SK-N-SH treated with all-trans-retinoic acid at 6 μM for 48 hours (cell line): Measurements from ENCODE around the gene NOL9.

Source experiments
- ATAC-seq: fragments of 200-7000 bp; cut with Tn5 transposase; 3 replicates; pipeline ENCODE4 v1.9.1; 2020; ENCODE audit warnings: mild to moderate bottlenecking, moderate library complexity
- ARNTL ChIP-seq: fragments of 450-650 bp; formaldehyde crosslinking; IDR thresholded peaks from 2 replicates; pipeline ENCODE4 v1.5.0; 2020; ENCODE audit warnings: low read depth, mild to moderate bottlenecking, moderate library complexity, borderline replicate concordance
- BACH2 ChIP-seq: fragments of 250-450 bp; sonication (Bioruptor Pico); IDR thresholded peaks from 2 replicates; pipeline ENCODE4 v1.9.0; 2021; ENCODE audit warnings: mild to moderate bottlenecking, borderline replicate concordance
- CREB5 ChIP-seq: fragments of 250-450 bp; sonication (Bioruptor Pico); IDR thresholded peaks from 2 replicates; pipeline ENCODE4 v1.5.1; 2020; ENCODE audit warnings: low read depth, mild to moderate bottlenecking, moderate library complexity
- CSDC2 ChIP-seq: fragments of 250-450 bp; sonication (Bioruptor Pico); IDR thresholded peaks from 2 replicates; pipeline ENCODE4 v1.5.0; 2020; ENCODE audit warnings: mild to moderate bottlenecking, moderate library complexity
- ESRRG ChIP-seq: fragments of 250-450 bp; sonication (Bioruptor Pico); IDR thresholded peaks from 2 replicates; pipeline ENCODE4 v1.6.1; 2021; ENCODE audit warnings: mild to moderate bottlenecking
- GLIS3 ChIP-seq: fragments of 250-450 bp; sonication (Bioruptor Pico); IDR thresholded peaks from 2 replicates; pipeline ENCODE4 v1.5.0; 2020; ENCODE audit warnings: mild to moderate bottlenecking, moderate library complexity
- ISL1 ChIP-seq: fragments of 250-450 bp; sonication (Bioruptor Pico); IDR thresholded peaks from 2 replicates; pipeline ENCODE4 v2.1.2; 2022; ENCODE audit warnings: mild to moderate bottlenecking, moderate library complexity
- OSR1 ChIP-seq: fragments of 250-450 bp; sonication (Bioruptor Pico); IDR thresholded peaks from 2 replicates; pipeline ENCODE4 v1.8.0; 2022; ENCODE audit warnings: moderate library complexity, mild to moderate bottlenecking, inconsistent platforms
- PATZ1 ChIP-seq: fragments of 250-450 bp; sonication (Bioruptor Pico); IDR thresholded peaks from 2 replicates; pipeline ENCODE4 v1.8.0; 2020; ENCODE audit warnings: mild to moderate bottlenecking, moderate library complexity, borderline replicate concordance
- POU6F1 ChIP-seq: fragments of 250-450 bp; sonication (Bioruptor Pico); IDR thresholded peaks from 2 replicates; pipeline ENCODE4 v1.8.0; 2021; ENCODE audit warnings: low read depth, mild to moderate bottlenecking, moderate library complexity, borderline replicate concordance
- PPARA ChIP-seq: fragments of 250-450 bp; sonication (Bioruptor Pico); IDR thresholded peaks from 2 replicates; pipeline ENCODE4 v1.5.0; 2020; ENCODE audit warnings: mild to moderate bottlenecking, borderline replicate concordance
- RARB ChIP-seq: fragments of 250-450 bp; sonication (Bioruptor Pico); IDR thresholded peaks from 2 replicates; pipeline ENCODE4 v1.8.0; 2021; ENCODE audit warnings: mild to moderate bottlenecking, moderate library complexity
- SNAI2 ChIP-seq: fragments of 250-450 bp; sonication (Bioruptor Pico); IDR thresholded peaks from 2 replicates; pipeline ENCODE4 v1.5.0; 2020; ENCODE audit warnings: mild to moderate bottlenecking, moderate library complexity
- TOX ChIP-seq: fragments of 250-450 bp; sonication (Bioruptor Pico); IDR thresholded peaks from 2 replicates; pipeline ENCODE4 v1.8.0; 2021; ENCODE audit warnings: mild to moderate bottlenecking, moderate library complexity, borderline replicate concordance
- TSHZ2 ChIP-seq: fragments of 250-450 bp; sonication (Bioruptor Pico); IDR thresholded peaks from 2 replicates; pipeline ENCODE4 v1.5.0; 2020; ENCODE audit warnings: mild to moderate bottlenecking, moderate library complexity
- ZC3H10 ChIP-seq: fragments of 250-450 bp; sonication (Bioruptor Pico); IDR thresholded peaks from 2 replicates; pipeline ENCODE4 v1.5.1; 2021; ENCODE audit warnings: mild to moderate bottlenecking, moderate library complexity
- ZFP3 ChIP-seq: fragments of 250-450 bp; sonication (Bioruptor Pico); IDR thresholded peaks from 2 replicates; pipeline ENCODE4 v1.5.0; 2020; ENCODE audit warnings: mild to moderate bottlenecking, moderate library complexity
- ZFP30 ChIP-seq: fragments of 450-650 bp; formaldehyde crosslinking; IDR thresholded peaks from 2 replicates; pipeline ENCODE4 v1.5.0; 2022; ENCODE audit warnings: mild to moderate bottlenecking, moderate library complexity
- ZNF565 ChIP-seq: fragments of 450-650 bp; formaldehyde crosslinking; conservative IDR thresholded peaks from 2 replicates; pipeline ENCODE4 v1.5.0; 2020; ENCODE audit warnings: low read depth, mild to moderate bottlenecking, moderate library complexity
- ZNF70 ChIP-seq: fragments of 450-650 bp; formaldehyde crosslinking; IDR thresholded peaks from 2 replicates; pipeline ENCODE4 v1.5.0; 2020; ENCODE audit warnings: mild to moderate bottlenecking, moderate library complexity
- ZNF8 ChIP-seq: fragments of 450-650 bp; formaldehyde crosslinking; IDR thresholded peaks from 2 replicates; pipeline ENCODE4 v1.5.0; 2020; ENCODE audit warnings: mild to moderate bottlenecking, moderate library complexity

The NOL9 gene

GRCh38 chr1:6596886-6597776 lies 42.8 kb upstream of the NOL9 start:
- TF ChIP-seq ISL1 (CRISPR knock-in tag): no peak
- TF ChIP-seq BACH2: no peak
- TF ChIP-seq CREB5 (CRISPR knock-in tag): no peak
- no peak for ATAC-seq

DNA sequence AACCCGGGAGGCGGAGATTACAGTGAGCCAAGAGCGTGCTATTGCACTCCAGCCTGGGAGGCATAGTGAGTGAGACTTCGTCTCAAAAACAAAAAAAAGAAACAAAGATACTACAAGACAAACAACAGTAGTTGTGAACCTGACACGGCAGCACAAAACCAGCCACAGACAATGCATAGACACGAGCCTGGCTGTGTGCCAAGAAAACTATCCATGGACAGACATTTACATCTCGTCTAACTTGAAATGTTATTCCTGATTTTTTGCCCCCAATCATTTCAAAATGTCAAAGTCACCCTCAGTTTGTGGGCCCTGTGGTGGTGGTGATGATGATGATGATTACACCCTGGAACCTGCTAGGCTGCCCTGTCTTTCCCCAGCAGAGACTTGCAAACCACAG lies 42.0 kb upstream of the NOL9 start:
- no peak for ATAC-seq
- TF ChIP-seq ZNF70 (no peak), RARB (CRISPR knock-in tag) (no peak), ISL1 (CRISPR knock-in tag) (no peak), BACH2 (no peak), ZFP3 (CRISPR knock-in tag) (no peak), GLIS3 (CRISPR knock-in tag) (no peak), CREB5 (CRISPR knock-in tag) (no peak), ESRRG (CRISPR knock-in tag) (no peak), ZC3H10 (no peak), TSHZ2 (CRISPR knock-in tag) (no peak)

DNA sequence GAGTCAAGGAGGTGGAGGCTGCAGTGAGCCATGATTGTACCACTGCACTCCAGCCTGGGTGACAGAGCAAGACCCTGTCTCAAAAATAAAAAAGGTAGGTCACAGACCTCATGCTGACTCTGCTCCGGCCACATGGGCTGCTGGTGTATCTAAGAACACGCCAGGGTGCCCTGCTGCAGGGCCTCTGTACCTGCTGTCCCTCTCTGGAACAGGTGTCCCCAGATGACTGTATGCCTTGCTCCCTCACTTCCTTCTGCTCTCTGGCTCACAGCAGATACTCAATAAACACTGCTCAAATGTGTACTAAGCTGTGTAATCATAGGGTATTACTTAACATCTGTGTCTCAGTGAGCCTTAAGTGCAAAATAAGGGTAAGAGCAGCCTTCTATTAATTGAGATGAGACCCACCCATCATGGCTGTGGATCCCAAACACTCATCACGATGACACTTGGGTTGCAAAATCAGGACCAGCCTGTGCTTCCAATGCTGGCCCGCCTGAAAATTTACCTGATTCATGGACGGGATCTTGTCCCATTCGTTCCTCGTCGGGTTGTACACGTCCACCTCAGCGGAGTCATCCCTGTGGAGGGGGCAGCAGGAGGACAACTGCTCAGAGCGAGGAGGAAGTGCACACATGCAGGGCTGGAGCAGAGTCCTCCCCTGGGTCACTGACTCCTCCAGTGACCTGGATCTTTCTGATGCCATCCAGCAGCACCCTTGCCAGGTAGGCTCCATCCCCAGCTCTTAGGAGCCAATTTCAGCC lies 40.8 kb upstream of the NOL9 start:
- ATAC-seq: no peak
- no peak for TF ChIP-seq SNAI2 (CRISPR knock-in tag)
- TF ChIP-seq TOX (CRISPR knock-in tag): no peak
- no peak for TF ChIP-seq ARNTL (CRISPR knock-in tag)
- no peak for TF ChIP-seq ESRRG (CRISPR knock-in tag)
- TF ChIP-seq GLIS3 (CRISPR knock-in tag): no peak
- TF ChIP-seq ZFP30 (CRISPR knock-in tag): no peak
- TF ChIP-seq POU6F1 (CRISPR knock-in tag): no peak
- TF ChIP-seq PATZ1 (CRISPR knock-in tag): no peak
- TF ChIP-seq, all 23 proteins: peak for 0

DNA sequence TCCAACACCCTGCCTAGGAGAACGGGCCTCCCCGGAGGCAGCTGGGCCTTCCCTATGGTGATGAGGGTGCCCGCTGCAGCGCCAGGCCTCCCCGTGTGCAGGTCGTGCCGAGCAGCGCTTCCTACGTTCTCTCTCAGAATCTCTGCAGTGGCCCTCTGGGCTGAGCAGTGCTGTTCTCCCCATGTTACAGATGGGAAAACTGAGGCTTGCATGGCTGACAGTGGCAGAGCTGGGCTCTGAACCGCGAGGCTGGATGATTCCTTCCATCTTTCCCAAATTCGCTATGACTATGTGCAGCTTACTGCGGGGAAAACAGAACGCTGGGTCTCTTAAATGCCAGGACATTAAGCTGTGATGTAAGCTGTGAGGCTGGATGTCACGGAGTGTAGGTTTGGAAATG lies 39.5 kb upstream of the NOL9 start:
- ATAC-seq: no peak
- TF ChIP-seq ZNF70: no peak
- TF ChIP-seq ZNF8 (CRISPR knock-in tag): no peak
- TF ChIP-seq CREB5 (CRISPR knock-in tag): no peak
- no peak for TF ChIP-seq CSDC2 (CRISPR knock-in tag)
- no peak for TF ChIP-seq TOX (CRISPR knock-in tag)
- no peak for TF ChIP-seq PATZ1 (CRISPR knock-in tag)
- TF ChIP-seq PPARA: no peak
- no peak for TF ChIP-seq ZNF565
- no peak for TF ChIP-seq SNAI2 (CRISPR knock-in tag)
- TF ChIP-seq OSR1 (CRISPR knock-in tag): no peak
- TF ChIP-seq BACH2: no peak
- TF ChIP-seq RARB (CRISPR knock-in tag): no peak
- TF ChIP-seq ZC3H10: no peak
- TF ChIP-seq ZFP3 (CRISPR knock-in tag): no peak
- no peak for TF ChIP-seq ISL1 (CRISPR knock-in tag)
